SKM-1 (cell line): ENCODE data around the gene MTG1.

Experiments used
- DNase-seq: peaks from one replicate; lab custom pipeline; 2025; ENCODE audit not compliant: unreplicated experiment; lab: John Stamatoyannopoulos, UW

The MTG1 gene

DNA sequence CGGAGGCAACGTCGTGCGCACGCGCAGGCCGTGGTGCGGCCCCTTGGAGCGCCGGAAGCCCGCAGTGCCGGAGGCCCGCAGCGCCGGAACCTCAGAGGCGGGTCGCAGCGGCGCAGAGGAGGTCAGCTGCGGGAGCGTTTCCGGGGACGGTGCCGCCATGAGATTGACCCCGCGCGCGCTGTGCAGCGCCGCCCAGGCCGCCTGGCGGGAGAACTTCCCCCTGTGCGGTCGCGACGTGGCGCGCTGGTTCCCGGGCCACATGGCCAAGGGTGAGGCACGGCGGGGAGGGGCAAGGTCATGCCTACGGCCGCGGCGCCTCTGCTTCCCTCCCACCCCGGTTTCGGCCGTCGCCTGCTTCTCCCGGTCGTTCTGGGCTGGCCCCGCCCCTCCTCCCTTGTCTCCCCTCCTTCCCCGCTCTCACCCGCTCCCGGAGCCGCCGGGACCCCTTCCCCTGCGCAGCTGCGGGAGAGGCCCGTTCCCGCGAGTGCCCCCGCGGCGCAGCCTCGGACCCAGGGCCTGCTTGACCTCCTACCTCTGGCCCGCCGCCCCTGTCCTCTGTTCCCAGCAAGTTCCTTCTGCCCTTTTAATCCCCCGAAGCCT lies at the start of gene MTG1:
Gene MTG1, plus strand, starts transcription at position 94 of the 600 bp plus-strand sequence. Its CDS starts 64 bp downstream, at position 158.
- DNase-seq: peak; percentile 72

GRCh38 chr10:133344236-133344635 lies 49.7 kb upstream of the MTG1 start:
- no peak for DNase-seq

DNA sequence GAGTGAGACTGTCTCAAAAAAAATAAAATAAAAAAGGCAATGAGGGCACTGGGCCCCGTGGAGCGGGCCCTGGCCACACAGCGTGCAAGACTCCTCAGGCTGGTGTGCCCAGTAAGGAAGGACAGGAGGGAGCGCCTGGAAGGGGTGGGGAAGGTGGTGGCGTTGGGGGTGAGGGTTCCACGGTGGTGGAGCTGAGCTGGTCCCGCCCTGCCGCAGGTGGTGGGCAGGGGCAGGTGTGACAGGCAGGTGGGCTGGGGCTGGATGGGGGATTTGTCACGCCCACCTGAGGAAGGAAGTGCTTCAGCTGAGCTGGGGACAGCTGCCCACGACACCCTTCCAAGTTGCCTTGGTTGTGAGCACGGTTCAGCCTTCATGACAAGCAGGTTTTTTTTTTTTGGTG lies 47.5 kb upstream of the MTG1 start:
- no peak for DNase-seq

- no peak for DNase-seq
Observed at GRCh38 chr10:133347710-133348517, 46.0 kb upstream of the MTG1 start.

GRCh38 chr10:133349160-133349568 lies 44.8 kb upstream of the MTG1 start:
- no peak for DNase-seq

DNA sequence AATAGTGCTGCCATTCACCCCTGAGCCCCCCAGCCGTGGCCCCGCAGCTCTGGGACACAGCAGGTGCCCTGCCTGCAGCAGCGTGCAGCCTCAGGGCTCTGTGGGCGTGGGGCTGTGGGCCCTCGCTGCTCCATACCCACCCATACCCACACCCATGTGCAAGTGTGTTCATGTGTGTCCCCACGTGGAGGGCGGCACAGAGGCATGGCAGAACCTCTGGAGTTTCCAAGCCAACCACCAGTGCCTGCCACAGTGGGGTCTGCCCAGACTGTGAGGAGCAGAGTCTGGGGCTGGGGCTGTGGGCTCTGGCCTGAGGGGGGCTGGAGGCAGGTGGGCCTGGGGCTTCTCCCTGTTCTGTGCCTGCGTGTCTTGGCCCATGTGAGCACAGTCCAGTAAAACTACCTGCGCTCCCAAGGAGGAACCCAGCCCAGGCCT lies 44.4 kb upstream of the MTG1 start:
- DNase-seq: no peak

DNA sequence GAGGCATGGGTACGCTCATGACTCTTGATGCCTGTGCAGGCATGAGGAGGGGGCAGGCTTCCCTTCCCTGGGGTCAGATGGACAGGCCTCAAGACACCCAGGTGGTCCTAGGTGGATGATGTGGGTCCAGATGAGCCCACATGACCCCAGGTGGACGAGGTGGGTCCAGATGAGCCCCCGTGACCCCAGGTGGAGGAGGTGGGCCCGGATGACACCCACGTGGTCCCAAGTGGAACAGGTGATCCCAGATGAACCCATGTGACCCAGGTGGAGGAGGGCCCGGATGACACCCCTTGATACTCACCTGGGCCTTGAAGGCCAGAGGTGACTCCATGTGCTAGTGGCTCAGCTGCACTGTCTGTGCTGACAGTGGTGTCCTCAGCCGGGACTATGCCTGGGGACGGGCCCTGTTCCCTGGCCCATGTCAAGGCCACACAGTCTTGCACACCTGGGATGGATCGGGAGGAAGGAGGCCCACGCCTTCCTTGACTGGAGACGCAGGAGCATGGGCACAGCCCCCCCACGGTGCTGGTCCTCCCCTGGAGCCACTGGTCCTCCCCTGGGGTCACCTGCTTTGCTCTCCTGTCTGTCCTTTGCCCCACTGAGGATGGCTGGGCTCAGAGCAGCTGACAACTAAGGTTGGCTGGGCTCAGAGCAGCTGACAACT lies 43.5 kb upstream of the MTG1 start:
- no peak for DNase-seq

- no peak for DNase-seq
Observed at GRCh38 chr10:133350950-133351329, 43.0 kb upstream of the MTG1 start.

- no peak for DNase-seq
Observed at GRCh38 chr10:133351408-133352318, 42.3 kb upstream of the MTG1 start.

DNA sequence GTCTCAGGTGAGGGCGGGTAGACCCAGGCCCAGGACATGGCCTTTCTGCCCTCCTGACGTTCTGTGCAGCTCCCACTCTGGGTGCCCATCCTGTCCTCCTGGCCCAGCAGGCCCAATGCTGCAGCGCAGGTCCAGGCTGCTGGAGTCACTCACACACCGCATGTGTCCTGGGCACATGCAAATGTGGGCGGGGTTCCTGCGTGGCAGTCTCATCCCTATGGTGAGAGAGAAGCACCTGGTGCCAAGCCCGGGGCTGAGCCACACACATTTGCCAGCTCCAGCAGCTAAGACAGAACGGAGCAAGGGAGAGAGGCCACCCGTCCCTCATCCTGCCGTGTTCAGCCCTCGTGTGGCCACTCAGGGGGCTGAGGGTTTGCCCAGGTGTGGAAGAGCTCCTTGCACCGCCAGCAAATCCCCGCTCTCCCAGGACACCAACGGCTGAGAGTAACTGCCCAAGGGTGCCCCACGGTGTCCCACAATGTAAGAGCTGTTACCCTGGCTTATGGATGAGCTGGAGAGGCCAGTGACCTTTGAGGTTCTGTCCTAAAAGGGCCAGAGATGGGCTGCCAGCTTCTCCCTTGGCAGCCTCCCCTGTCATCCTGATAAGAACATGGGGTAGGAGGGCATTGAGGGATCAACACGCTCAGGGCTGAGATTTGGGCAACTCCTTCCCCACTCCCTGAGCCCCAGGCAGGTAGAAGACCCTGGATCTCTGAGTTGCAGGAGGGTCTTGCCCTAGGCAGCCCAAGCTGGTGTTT lies 40.6 kb upstream of the MTG1 start:
- no peak for DNase-seq

DNA sequence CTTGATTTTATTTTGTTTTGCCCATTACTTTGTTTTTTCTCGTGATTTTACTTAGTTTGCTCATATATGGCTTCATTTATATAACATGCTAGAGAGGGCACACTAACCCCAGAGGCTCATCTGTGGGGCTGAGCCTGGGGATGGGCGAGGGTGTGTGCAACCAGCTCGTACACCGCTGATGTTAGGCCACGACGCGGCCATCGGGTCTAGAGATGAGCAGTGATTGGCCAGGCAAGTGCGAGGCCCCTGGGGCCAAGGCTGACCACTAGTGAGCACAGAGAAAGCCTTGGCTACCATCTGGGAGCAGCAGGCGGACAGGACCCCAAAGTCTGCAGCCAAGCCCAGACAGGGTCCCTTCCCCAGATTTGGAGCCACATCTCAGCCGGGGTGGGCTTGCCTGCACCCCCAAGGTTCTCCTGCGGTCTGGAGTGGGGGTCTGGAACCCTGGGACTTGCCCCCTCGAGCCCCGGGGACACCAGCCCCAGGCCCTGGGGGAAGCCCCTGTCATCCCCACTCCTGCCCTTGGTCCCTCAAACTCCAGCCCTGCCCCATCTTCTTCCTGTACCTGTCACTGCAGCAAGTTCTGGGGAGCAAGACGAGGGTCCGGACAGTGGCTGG lies 39.9 kb upstream of the MTG1 start:
- DNase-seq: no peak

DNA sequence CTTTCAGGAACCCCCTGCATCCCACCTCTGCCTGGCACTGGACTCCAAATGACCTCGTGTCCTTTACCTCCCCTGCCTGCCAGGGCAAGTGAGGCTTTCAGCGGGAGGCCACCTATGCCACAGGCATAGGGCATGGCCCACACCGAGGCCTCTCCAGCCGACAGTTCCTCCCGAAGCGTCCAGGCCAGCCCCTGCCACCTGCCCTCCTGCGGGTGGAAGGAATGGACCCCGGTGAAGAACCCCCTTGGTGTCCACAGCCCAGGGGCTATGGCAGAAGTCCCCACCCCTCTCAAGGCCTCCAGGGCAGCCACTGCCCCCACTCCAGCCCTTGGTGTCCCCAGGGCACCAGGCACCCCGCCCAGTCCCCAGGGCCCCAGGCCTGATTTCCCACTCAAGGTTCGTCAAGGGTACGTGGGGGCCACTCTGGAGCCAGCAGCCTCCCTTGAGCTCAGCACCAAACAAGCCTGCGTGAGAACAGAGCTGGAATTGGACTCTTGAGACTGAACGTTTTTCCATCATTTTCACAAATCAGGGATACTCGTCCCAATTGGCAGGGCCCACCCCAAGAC lies 39.2 kb upstream of the MTG1 start:
- DNase-seq: no peak

DNA sequence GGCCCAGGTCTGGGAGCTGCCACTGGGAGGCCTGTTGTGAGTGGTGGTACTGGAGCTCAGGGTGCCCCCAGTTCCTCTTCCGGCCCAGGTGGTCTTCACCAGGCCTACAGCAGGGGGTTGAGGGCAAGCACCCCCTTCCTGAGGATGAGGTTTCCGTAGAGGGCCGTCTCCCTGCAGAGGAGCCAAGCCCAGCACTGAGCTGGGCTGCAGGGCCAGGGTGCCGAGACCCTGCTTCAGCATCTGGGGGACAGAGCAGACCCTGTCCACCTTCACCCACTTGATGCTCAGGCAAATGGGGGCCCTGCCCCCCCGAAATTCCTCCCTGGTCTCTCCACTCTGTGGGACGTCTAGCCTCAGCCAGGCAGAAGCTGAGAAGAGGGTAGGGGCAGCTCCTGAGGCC lies 38.7 kb upstream of the MTG1 start:
- no peak for DNase-seq

DNA sequence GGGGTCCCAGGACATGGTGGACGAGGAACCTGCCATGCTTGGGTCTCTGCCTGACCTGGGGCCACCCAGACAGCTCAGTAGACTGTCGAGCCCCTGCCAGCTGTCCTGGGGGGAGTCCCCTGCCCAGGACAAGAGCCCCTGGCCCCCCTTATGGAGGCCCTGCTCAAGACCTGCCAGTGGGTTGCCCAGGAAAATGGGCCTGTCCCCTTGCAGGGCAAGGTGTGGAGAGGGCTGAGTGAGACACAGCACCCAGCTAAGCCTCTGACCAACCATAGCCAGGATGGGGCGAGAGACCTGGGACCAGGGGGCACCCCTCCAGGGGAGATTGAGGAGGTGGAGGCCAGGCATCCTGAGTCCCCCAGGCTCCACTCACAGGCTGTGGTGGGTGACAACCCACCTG lies 38.0 kb upstream of the MTG1 start:
- DNase-seq: no peak

GRCh38 chr10:133356549-133357284 lies 37.2 kb upstream of the MTG1 start:
- DNase-seq: no peak

- DNase-seq: peak; percentile 66
Observed at GRCh38 chr10:133357285-133358161, 36.4 kb upstream of the MTG1 start, which contains the start of gene FUOM. Gene FUOM (minus strand): TSS chr10:133358019. CDS start chr10:133358007, 12 bp downstream.

- no peak for DNase-seq
Observed at GRCh38 chr10:133358162-133358924, 35.6 kb upstream of the MTG1 start.
